HG02885 (cell line): ENCODE measurements around the gene MAEA.

Experiments
- ATAC-seq: cut with Tn5 transposase; IDR thresholded peaks from one replicate; pipeline ENCODE4 v1.9.1; 2021; ENCODE audit warnings: mild to moderate bottlenecking; ENCODE audit not compliant: unreplicated experiment, poor library complexity

MAEA gene

DNA sequence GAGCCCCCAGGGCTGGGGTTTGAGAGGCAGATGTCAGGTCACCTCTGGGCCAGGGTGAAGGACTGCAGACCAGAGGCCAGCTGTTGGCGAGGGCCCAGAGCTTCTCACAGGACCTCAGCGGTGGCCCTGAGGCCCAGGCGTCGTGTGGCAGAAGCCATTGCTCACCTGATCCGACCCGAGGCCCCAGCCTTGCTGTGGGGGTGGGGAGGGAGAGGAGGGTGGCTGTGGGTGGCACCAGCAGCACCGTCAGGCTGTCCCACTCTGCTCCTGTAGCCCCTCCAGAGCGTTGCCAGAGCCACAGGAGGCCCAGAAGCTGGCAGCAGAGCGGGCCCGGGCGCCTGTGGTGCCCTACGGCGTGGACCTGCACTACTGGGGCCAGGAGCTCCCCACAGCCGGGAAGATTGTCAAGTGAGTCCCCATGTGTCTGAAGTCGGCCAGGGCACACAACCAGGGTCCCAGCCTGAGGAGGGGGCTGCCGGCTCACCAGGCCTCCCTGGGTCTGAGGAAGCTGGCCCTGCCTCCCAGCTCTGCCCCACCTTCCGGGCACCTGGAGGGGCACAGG, 86.2 kb downstream of the MAEA start:
- ATAC-seq = no peak

DNA sequence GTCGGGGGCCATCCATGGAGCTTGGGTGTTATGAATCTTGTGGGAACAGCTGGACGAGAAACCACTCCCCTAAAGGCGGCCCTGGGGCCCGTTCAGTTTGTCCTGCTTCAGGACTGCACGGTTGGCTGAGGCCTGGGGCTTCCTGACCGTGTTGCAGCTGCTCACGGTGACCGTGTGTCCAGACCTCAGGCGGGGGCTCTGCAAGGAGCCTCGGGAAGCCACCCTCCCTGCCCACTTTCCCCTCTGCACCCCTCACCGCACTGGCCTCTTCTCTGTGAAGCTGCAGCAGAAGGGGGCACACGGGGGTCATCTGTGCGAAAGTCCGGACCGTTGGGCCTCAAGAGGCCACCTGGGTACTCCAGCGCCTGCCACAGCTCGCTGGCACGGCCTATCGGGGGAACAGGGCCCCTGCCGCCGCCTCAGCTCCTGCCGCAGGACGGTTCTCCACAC, 86.7 kb downstream of the MAEA start:
- no peak for ATAC-seq

DNA sequence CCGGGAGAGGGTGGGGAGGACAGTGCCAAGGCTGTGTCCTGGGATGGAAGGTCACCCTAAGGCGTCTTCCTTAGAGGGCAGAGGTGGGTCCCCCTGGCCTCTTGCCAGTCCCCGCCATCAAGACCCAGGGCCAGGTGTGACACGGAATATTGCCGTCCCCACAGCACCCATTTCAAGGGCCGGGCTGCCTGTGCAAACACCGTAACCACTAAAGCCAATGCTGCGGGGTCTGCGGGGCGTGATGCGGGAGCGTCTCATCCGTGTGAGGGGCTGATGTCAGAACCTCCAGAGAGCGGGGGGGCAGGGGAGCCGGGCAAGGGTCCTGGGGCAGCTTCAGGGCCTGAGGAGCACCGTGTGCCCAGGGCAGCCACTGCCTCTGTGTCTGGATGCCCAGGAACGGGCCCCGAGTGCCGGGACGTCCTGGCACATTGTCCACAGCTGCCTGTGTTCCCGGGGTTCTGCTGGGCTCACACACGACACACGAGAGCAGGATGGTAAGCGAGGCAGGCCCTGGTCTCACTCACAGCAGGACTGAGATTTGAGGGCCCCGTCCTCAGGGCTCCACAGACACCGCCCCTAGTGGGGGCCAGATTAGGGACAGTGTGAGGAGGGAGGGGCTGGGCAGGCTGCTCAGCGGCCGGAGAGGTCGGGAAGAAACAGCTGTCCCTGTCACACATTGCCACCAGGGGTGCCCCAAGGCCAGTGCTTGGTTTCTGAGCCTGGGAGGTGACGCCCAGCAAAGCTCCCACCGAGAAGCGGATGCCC, 87.3 kb downstream of the MAEA start:
- no peak for ATAC-seq

DNA sequence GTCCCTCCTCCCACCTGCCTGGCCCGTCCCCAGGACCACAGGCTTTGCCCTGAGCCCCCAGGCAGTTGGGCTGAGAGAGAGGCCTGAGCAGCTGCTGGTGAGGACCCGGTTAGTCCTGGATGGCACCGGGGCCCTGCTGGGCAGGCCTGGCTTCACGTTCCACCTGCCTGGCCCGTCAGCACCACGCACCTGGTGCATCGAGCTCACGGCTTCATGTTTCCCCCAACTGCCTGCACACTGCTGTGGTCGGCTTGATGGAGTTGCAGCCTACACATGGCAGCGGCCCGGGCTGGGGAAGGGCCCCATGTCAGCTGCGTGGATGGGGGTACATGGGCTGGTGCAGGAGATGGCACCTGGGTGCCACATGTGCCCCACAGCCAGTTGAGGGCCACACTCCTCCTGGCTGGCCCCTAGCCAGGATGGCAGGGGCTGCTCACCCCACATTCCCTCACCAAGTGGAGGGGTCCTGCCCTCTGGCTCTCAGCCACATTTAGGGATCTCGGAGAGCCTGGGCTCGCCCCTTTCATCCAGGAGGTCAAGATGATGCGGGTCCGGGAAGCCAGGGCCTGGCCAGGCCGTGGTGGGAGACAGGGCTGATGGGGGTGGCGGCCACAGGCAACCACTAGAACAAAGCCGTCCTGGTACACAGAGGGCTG, 88.0 kb downstream of the MAEA start:
- no peak for ATAC-seq

DNA sequence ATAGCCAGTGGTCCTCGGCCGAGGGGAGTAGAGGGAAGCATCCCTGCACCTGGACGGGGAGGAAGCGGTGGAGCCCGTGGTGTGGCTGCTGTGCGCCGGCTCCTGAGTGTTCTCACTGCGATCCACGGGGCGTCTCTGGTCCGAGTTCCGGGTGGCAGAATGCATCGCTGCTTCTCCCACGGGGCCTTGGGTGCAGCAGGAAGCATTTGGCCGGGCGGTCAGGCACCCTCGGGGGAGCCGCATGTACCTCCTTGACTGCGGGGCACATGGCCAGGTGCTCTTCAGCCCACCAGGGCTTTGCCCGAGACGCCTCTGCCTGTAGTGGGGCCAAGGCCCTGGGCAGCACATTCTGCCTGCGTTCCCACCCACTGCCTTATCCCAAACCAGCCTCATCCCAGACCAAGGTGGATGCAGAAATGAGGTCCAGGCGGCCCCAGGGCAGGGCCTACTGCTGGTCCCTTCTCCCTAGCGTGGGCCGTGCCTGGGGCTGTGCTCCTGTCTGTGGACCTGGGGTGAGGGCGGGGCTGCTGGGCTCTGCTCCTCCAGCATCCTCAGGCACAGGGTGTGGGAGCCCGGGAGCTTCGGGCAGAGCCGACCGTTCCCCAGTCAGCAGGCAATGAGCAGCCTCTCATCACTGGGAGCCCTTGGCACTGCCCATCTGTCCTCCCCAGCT, 89.0 kb downstream of the MAEA start:
- no peak for ATAC-seq

DNA sequence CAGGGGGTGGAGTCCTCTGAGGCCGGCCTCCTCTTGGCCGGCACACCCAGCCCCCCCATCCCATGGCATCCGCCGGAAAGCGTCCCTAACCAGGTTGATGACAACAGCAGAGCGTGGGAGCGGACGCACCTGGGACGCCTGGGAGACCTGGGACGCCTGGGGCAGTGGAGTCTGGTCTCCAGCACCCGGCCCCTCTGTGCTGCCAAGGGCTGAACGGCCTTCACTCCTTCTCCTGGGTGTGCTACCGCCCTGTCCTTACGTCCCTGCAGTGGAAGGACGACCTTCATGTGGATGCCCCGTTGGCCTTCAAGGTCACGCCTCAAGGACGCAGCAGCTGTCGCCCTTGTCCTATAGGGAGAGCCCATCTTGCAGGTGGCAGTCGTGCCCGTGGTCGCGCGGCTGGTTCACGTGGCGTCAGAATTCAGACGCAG, 89.7 kb downstream of the MAEA start:
- no peak for ATAC-seq

DNA sequence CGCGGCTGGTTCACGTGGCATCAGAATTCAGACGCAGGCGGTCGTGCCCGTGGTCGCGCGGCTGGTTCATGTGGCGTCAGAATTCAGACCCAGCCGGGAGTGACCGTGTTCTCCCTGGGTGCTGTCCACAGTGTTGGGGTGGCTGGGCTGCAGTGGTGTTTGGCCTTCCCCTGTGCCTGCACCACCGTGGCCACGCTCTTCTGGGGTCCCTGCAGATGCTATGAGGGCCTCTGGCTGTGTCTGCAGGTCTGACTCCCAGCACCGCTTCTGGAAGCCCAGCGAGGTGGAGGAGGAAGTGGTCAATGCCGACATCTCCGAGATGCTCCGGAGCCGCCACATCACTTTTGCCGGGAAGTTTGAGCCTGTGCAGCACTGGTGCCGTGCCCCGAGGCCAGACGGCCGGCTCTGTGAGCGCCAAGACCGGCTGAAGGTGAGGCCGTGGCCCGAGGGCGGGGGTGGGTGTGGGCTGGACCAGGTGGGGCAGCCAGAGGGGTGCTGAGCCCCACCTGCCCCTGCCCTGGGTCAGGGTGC, 90.2 kb downstream of the MAEA start:
- ATAC-seq = no peak

DNA sequence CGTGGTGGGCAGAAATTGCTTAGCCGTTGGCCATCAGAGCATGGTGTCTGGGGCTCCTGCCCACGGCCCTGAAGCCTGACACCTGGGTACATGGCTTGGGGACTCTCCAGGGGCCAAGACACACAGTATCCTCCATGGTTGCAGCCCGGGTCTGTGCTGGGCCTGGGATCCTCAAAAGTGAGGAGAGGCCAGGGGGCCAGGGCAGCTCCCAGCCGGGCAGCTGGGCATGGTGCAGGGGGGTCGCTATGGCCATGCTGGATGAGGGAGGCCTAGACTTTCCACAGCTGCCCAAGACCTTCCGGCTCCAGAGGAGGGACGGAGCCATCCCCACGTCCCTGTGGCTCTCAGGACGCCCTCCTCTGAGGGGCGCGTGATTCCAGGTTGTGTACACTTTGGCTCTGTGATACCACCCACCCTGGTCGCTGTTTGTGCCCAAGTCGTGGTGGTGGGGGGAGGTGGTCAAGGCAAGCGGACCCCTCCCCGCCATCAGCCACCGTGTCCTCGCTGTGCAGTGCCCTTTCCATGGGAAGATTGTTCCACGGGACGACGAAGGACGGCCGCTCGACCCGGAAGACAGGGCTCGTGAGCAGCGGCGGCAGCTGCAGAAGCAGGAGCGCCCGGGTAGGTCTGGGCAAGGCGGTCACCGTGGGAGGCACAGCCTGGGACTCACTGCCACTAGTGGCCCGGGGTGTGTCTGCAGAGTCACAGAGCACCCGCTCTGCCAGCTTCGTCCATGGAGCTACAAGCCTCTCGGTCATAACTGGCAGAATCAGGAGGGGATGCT, 90.9 kb downstream of the MAEA start:
- ATAC-seq = no peak

DNA sequence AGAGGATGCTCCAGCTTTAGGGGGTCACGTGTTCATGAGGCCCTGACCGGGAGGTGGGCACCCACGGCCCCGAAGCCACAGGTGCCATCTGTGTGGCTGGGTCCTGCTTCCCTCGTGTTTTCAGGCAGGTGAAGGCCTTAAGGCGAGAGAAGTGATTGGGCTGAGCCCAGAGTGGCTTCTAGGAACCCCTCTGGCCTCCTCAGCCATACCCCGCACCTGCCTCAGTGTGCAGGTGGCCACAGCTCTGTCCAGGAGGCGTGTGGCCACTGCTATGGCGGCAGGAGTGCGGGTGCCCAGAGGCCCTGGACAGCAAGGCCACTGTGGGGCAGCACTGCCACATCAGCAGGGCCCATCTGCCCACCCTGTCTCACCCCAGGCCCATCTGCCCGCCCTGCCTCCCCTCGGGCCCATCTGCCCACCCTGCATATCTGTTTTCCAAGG, 91.5 kb downstream of the MAEA start:
- no peak for ATAC-seq

DNA sequence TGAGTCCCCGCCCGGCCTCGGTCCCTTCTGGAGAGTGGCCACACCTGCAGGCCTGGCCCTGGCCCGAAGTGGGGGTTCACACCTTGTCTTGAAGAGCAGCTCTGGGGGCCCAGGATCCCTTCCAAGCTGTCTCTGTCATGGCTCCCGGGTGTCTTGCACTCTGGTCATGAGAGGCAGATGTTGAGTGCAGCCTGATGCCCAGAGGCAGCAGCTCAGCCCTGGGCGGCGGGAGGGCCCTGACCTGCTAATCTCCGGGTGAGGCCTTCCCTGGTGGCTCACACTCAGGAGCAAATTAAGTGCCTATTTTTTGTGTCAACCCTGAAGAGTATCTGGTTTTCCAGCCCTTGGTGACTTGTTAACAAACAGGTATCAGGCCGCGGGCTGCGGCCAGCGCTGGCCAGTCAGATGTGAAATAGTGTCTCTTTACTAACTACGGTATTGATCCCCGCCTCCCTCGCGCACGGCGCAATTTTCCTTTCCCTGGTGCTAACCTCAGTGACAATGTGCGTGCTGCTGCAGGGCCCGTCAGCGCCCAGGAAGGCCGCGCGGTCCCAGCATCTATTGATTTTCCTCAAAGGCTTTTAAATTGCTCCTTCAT, 92.4 kb downstream of the MAEA start:
- no peak for ATAC-seq

DNA sequence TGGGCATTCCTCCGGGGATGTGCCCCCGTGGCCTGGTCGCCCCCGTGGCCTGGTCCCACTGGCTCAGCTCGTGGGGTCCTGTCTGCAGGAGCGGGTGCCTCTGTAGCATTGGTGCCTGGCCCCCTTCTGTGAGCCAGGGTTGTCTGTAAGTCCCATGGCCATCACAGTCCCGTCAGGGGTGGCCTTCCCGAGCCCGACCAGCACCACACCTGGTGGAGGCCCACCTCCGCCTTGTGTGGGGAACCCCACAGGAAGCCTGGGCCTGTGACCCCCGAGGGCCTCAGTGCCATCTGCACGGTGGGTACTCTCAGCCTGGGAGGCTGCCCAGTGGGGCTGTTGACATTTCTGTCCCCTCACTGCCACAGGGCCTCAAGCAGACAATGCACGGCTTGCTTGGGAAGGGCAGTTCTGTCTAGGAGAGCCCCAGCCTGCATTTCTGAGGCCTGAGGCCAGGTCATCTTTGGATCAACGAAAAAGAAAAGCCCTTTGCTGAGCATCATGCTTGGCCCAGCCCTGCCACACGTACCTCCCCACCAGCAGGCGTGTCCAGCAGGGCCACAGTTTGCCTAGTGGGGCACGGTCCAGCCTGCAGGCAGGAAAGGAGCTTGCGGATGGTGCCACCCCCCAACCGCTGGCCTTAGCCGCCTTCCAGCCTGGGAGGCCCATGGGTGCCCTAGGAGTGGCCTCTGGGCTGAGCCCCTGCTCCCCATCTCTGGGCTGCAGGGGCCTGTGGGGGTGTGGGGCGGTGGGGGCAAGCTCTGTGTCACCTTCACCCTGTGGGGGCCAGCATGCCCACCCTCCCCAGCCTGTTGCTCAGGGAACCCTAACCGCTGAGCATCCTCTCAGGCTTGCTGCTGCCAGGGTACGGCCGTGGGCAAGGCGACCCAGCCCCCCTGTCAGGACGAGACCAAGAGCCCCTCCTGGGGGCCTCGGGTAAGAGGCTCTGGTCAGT, 93.4 kb downstream of the MAEA start:
- ATAC-seq = no peak

DNA sequence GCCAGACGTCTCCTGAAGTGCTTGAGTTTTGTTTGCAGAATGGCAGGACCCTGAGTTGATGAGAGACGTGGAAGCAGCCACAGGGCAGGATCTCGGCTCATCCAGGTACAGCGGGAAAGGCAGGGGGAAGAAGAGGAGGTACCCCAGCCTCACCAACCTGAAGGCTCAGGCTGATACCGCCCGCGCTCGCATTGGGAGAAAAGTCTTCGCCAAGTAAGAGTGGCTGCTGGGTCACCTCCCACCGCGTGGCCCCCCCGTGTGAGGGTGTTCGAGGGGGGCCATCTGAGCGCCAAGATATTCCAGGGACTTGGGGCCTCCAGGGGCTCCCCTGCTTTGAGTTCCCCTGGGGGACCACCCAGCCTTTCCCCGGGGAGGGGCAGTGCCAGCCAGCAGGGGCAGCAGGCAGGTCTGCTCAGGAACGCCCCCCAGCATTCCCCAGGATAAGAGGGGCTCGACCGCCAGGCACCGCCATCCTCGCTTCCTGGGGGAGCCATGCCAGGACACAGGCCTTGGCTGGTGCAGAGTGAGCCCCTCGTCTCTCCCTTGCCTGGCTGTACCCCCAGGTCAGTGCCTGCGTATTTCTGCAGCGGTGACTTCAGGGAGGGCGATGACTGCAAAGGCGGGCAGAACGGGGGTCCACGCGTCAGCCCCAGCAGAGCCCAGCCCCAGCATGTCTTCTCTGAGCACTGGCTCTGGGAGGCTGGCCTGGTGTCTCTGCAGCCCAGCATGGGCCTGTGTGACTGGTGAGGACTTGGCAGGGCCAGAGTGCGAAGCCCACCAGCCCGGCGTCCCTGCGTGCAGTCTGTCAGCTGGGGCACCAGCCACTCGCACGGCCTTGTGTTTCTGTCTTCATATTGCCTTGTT, 94.3 kb downstream of the MAEA start:
- ATAC-seq = no peak

DNA sequence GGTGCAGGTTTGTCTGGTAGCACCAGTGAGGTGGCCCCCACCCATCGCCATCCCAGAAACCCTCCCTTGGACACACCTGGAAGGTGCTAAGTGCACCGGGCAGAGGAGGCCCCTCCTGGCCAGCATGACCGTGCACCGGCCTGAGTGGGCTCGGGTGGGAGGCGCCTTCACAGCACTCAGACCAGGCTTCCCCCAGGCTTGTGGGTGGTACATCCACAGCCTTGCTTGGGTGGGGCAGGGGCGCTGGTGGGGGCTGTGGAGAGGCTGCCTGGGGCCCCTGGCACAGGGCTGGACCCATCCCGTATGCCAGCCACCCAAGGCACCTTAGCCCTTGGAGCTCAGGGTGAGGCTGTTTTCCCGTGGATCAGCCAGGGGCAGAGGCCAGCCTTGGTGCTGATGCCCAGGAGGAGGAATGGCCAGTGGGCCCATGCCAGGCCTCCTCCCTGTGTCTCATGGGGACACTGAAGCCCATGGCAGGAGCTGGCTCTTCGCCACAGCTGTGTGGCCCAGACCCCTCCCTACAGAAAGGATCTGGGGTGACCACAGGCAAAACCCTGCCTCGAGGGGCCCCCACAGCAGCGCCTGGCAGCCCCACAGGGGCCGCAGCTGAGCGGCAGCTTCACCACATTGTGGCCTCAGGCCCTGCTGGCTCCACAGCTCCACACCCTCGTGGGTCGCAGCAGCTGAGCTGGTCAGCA, 95.1 kb downstream of the MAEA start:
- ATAC-seq = no peak

DNA sequence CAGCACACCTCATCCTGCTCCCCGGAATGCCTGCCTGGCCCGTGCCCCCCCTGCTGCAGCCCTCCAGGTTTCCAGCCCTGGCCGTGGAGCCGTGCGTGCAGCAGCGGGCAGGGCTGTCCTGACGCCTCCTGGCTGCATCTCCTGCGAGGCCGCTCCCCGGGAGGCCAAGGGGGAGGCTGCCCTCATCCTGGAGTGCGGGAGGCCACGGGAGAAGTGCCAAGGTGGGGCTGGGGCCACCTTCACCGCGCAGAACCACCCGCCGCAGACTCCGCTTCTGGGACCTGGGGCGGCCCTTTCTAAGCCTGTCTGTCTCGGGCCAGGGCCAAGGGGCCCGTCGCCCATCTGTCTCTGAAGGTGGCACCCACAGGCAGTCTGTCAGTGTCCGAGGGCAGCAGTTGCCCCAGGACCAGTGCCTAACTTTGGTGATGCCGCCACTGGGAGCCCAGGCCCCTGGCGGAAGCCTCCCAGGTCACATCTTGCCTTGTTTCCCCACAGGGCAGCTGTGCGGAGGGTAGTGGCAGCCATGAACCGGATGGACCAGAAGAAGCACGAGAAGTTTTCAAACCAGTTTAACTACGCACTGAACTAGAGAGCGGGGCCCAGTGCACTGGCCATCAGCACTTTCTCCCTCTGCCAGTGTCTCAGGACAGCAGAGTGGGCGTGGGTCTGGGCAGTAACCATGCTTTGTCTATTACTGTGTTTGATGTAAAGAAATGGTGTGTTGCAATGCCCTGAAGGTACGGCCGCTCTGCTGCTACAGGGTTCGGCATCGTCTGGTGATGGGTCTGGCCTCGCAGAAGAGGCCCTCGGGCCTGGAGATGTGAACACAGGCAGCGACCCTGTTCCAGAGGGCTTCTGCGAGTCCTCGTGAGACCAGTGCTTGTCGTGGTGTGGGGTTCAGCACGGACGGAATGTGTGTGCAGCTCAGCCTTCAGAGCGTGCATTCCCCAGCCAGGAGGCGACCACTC, 96.0 kb downstream of the MAEA start:
- no peak for ATAC-seq
